ENCODE measurements around the gene ACVR1. TPM values are rescaled to one million over a fixed set of nuclear protein-coding genes. Genes with fewer than 3 reads are reported as not detected.

ACVR1 gene
- total and polyA plus RNA-seq, 2 of the 13 experiments (the other 11 are each of a cell fraction or from before 2014, with no cell fraction given): 2.3 to 5.4 TPM

- ATAC-seq: peak; percentile 63
- no peak overlapping the region for H2AFZ ChIP-seq (ENCODE audit: low read length)
- in situ Hi-C loops (cut with HindIII; ENCODE audit: extremely low pct_ligation_motif_present, low pct_unique_long_range_greater_than_20kb) (no loop called here), intact Hi-C loops (cut with micrococcal nuclease; ENCODE audit: unreplicated experiment) (loop anchor here (5.0 kb wide), 1 partner anchor 111 kb away; no protein-coding TSS in a partner anchor)
- no peak overlapping the region for H3K9ac ChIP-seq (ENCODE audit: insufficient read depth, low read depth, low read length)
- DNase-seq (ENCODE audit: low spot score): no peak
- no peak overlapping the region for H3K27ac ChIP-seq (ENCODE audit: extremely low read length, insufficient read depth, low read length)
- no peaks in the 10 kb centered on the region for H3K79me2 ChIP-seq (ENCODE audit: insufficient read depth, low read length)
- no peaks in the 10 kb centered on the region for H4K20me1 ChIP-seq (ENCODE audit: insufficient read depth, low read length)
- 25% methylated on average over 3 of the region's 3 CpGs for WGBS (ENCODE audit: low lambda C conversion rate)
- H3K27me3 ChIP-seq (ENCODE audit: control insufficient read depth in 1 of 2, insufficient read depth in 2 of 2, low read length in 2 of 2): peaks cover 0 to 13% of the 10 kb centered on the region in 2 experiments; a peak in 1 of 5 replicates
- peak; percentile 53 for FAIRE-seq
- H3K9me3 ChIP-seq (ENCODE audit: low read length): no peaks in the 10 kb centered on the region
- CTCF ChIA-PET (ENCODE audit: low intra/inter-chr PET ratio, low total read pairs): no interaction called here
- H3K4me2 ChIP-seq (ENCODE audit: low read depth, low read length): no peak overlapping the region
- no peaks in the 10 kb centered on the region for H3K4me1 ChIP-seq (ENCODE audit: insufficient read depth, low read length)
- no TSS peak for BruUV-seq (replicated peaks)
- TF ChIP-seq CTCF (CRISPR knock-in tag; IDR thresholded peaks at IDR 0.05) (peak; percentile 36; the same call in 1 of the 2 replicates), ZNF605 (CRISPR knock-in tag; IDR thresholded peaks at IDR 0.05) (no peak)
- no peak overlapping the region for H3K4me3 ChIP-seq (replicated peaks in 1 of 3; ENCODE audit: insufficient read depth in 1 of 3, low read depth in 2 of 3, low read length in 3 of 3)
- POLR2A ChIA-PET: no interaction called here
- H3K36me3 ChIP-seq (replicated peaks in 1 of 2; ENCODE audit: control insufficient read depth in 1 of 2, insufficient read depth in 2 of 2, low read length in 2 of 2): no peaks in the 10 kb centered on the region
These were observed 25.2 kb upstream of the ACVR1 start for GRCh38 chr2:157901325-157901724.

GRCh38 chr2:157900684-157901083 lies 24.6 kb upstream of the ACVR1 start:
- Histone ChIP-seq H3K36me3 (replicated peaks in 1 of 2; ENCODE audit: control insufficient read depth in 1 of 2, insufficient read depth in 2 of 2, low read length in 2 of 2) (no peaks in the 10 kb centered on the region), H3K4me2 (ENCODE audit: low read depth, low read length) (no peak overlapping the region), H2AFZ (ENCODE audit: low read length) (no peak overlapping the region), H3K9me3 (ENCODE audit: low read length) (no peaks in the 10 kb centered on the region), H3K4me1 (ENCODE audit: insufficient read depth, low read length) (no peaks in the 10 kb centered on the region), H4K20me1 (ENCODE audit: insufficient read depth, low read length) (no peaks in the 10 kb centered on the region), H3K79me2 (ENCODE audit: insufficient read depth, low read length) (no peaks in the 10 kb centered on the region), H3K27ac (ENCODE audit: extremely low read length, insufficient read depth, low read length) (no peak overlapping the region), H3K9ac (ENCODE audit: insufficient read depth, low read depth, low read length) (no peak overlapping the region), H3K27me3 (ENCODE audit: control insufficient read depth in 1 of 2, insufficient read depth in 2 of 2, low read length in 2 of 2) (peaks cover 0 to 13% of the 10 kb centered on the region in 2 experiments; a peak in 1 of 5 replicates), H3K4me3 (replicated peaks in 1 of 3; ENCODE audit: insufficient read depth in 1 of 3, low read depth in 2 of 3, low read length in 3 of 3) (no peak overlapping the region)
- in situ Hi-C loops (cut with HindIII; ENCODE audit: extremely low pct_ligation_motif_present, low pct_unique_long_range_greater_than_20kb) (no loop called here), intact Hi-C loops (cut with micrococcal nuclease; ENCODE audit: unreplicated experiment) (loop anchor here (5.0 kb wide), 1 partner anchor 112 kb away; no protein-coding TSS in a partner anchor)
- POLR2A ChIA-PET: no interaction called here
- DNase-seq (ENCODE audit: low spot score) (no peak), ATAC-seq (no peak), FAIRE-seq (no peak)
- 46% methylated on average over 2 of the region's 2 CpGs for WGBS (ENCODE audit: low lambda C conversion rate)
- CTCF ChIA-PET (ENCODE audit: low intra/inter-chr PET ratio, low total read pairs): no interaction called here
- BruUV-seq (replicated peaks): no TSS peak
- TF ChIP-seq HNRNPUL1 (IDR thresholded peaks at IDR 0.05; ENCODE audit: low read depth, low read length): no peak
- TF ChIP-seq EZH2 (conservative IDR thresholded peaks at IDR 0.05; ENCODE audit: low read depth, low read length): no peak
- no peak for TF ChIP-seq CREBL2 (CRISPR knock-in tag; IDR thresholded peaks at IDR 0.05; ENCODE audit: borderline replicate concordance)
- no peak for TF ChIP-seq CHD4 (IDR thresholded peaks at IDR 0.05; ENCODE audit: borderline replicate concordance, low read length)
- TF ChIP-seq ZNF225 (CRISPR knock-in tag; IDR thresholded peaks at IDR 0.05): no peak
- TF ChIP-seq REL (CRISPR knock-in tag; conservative IDR thresholded peaks at IDR 0.05): no peak
- TF ChIP-seq ARNT2 (CRISPR knock-in tag; IDR thresholded peaks at IDR 0.05; ENCODE audit: low read depth): no peak
- no peak for TF ChIP-seq GMEB2 (CRISPR knock-in tag; IDR thresholded peaks at IDR 0.05; ENCODE audit: low read depth)
- TF ChIP-seq HES4 (CRISPR knock-in tag; IDR thresholded peaks at IDR 0.05; ENCODE audit: borderline replicate concordance): no peak
- no peak for TF ChIP-seq PRDM4 (CRISPR knock-in tag; IDR thresholded peaks at IDR 0.05; ENCODE audit: borderline replicate concordance)
- TF ChIP-seq POLR2AphosphoS5 (IDR thresholded peaks at IDR 0.05; ENCODE audit: low read depth, low read length): no peak
